Measurements from ENCODE around the gene U2AF1.
"Not testable (repeated sequence)": the region's sequence is repeated elsewhere in the genome, so short reads cannot be mapped to it uniquely, and the experiment has no call there.

Gene U2AF1

DNA sequence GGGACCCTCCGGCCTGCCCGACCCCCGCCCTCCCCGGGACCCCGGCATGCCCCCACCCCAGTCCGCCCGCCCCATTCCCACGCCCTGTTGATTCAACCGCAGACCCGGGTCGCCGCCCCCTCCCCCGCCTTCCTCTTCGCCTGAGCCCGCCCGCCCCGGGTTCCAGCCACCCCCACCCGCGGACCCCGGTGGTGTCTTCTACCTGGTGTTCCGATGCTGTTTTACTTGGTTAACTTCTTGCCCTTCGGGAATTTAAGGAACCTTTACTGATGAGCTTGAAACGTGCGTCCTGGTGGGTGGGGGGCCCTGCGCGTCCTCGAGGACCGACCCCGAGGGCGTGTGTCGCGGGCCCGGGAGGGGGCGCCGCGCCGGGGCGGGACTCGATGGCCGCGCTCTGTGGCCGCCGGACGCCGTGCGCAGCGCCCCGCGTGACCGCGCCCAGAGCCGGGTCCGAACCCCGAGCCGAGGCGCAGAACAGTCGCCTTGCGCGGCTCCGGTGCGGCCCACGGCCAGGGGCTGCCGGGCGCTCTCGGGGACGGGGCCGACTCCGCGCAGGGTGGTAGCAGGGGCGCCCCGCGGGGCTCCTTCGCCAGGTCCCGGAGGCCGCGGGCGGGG lies 31.2 kb downstream of the U2AF1 start:
- not testable (repeated sequence) for DNase-seq (ENCODE audit: low read depth)

DNA sequence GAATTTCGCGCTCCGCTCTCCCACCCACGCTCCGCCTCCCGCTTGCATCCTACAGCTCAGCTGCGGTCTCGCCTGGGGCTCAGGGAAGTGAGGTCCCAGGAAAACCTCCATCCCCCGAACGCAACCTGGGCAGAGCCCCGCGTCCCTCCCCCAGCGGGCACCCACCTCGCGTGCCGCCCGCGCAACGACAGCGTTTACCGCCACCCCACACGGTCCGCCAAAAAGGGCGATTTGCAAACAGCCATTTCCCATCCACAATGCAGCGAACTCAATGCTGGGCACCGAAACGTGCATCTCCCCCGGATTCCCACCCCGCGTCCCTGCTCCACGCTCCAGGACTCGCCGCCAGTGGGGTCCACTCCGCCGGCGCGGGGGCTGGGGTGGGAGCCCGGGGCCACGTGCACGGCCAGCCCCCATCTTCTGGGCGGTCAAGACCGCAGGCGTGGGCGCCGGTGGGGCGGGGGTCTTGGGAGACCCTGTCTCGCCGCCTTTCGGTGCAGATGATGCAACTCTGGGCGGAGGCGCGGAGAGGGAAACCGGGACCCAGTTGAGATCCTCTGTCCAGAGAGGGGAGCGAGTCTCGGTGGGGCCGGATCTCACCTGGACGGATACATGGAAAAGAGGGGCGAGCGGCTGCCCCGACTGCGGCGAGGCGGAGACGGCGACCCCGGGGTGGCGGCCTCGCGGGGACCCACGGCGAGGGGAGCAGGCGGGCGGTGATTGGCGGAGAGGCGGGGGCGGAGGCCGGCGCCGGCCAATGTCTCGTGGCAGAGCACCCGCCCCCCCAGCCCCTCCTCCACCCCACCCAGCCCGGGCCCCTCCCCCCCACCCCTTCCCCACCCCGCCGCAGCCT lies 32.0 kb downstream of the U2AF1 start, which contains the start of gene CBS:
CBS (minus strand) TSS at position 666 of the 853 bp plus-strand sequence. CDS start 3,642 bp downstream, outside the sequence.
- not testable (repeated sequence) for DNase-seq (ENCODE audit: low read depth)

DNA sequence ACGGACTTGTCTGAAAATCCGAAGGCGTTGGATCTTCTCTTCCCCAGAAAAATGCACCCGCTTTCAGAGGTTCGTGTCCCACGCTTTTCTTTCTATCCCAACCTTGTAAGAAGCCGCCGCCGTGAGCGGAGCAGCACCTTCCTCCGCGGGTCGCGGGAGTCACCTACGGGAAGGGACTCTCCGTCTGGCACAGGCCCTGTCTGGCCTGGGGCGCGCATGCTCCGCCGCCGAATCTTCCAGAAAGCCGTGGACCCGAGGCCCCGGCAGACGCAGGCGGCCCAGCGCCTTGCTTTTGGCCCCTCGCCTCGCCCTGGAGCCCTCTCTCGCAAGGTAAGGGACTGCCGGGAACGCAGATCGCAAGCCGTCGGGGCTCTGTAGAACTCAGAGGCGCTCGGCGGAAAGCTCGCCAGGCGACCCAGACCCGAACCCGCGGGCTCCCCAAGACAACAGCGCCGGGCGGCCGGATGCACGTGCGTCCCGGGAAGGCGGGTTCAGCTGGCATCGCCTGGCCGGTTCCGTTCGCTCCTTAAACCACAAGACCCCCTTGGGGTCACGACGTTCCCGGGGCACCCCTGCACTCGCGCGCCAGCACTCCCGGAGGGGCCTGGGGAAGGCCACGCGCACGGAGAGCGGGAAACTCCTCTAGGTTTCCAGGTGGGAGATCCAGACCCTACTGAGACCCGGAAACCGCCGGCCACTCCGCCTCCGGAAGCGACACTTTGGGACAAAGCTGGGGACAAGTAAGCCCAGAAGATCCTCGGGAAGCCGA lies 32.8 kb downstream of the U2AF1 start:
- DNase-seq (ENCODE audit: low read depth) = not testable (repeated sequence)

DNA sequence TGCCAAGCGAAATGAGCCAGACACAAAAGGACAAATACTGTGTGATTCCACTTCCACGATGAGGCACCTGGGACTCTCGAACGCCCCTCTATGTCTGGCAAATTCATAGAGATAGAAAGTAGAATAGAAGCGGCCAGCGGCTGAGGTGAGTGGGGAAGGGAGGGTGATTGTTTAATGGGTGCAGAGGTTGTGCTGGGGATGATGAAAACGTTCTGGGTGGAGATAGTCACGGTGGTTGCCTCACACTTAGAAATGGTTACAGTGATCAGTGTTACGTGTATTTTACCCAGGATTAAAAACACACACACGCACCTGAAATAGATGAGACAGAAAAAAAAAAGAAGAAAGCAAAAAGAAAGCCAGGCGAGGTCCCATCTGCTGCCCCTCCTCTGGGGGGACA lies 34.6 kb downstream of the U2AF1 start:
- not testable (repeated sequence) for DNase-seq (ENCODE audit: low read depth)

DNA sequence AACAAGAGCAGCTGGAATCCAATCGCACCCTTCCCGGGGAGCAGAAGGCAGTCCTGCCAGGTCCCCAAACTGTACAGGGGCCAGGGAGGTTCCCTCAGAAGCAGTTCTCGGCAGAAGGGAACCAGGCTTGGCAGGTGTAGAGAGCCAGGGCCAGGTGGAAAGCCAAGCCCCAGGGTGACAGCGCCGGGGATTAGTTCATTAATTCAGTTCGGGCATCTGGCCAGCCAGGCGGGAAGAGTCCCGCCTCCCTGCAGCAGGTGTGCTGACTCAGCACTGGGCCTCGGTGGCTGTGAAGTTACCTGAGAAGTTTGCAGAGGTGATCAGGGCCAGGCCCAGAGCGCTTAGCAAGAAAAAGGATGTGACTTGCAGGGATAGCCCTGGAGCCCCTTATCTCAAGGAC lies 37.7 kb downstream of the U2AF1 start:
- not testable (repeated sequence) for DNase-seq (ENCODE audit: low read depth)

DNA sequence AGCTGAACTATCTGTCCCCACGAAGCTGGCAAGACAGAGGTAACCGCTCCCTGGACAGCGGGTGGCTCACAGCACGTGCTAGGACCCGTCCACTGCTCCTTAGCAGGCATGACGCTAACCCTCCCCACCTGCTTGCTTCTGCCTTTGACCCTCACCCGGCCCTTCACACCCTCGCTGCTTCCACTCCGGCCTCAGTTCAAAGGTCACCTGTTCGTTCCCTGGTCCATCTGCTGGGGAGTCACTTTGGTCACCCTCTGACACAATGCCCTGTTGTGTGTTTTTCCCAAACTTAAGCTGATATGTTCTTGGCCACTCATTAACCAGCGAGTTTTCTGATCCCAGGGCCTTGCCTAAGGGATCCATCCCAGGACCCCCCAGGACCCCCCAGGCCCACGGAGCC lies 39.3 kb downstream of the U2AF1 start:
- not testable (repeated sequence) for DNase-seq (ENCODE audit: low read depth)

DNA sequence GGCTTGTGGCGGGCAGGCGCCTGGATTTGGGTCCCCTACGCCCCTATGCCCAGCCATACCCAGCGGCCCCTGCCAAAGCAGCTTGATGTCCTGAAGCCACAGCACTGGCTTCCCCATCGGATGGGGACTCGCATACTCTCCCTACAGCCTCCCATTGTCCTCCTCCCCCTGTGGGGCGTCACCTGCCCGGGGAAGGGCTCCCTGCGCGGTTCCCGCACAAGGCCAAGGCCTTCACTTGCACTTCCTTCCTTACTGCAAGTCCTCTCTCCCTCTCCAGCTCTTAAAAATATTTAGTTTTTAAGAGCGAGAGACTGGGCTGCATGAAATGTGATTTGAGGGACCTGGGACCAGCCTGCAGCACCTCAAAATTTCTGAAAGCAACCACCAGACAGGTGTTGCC lies 40.7 kb downstream of the U2AF1 start:
- DNase-seq (ENCODE audit: low read depth) = not testable (repeated sequence)

DNA sequence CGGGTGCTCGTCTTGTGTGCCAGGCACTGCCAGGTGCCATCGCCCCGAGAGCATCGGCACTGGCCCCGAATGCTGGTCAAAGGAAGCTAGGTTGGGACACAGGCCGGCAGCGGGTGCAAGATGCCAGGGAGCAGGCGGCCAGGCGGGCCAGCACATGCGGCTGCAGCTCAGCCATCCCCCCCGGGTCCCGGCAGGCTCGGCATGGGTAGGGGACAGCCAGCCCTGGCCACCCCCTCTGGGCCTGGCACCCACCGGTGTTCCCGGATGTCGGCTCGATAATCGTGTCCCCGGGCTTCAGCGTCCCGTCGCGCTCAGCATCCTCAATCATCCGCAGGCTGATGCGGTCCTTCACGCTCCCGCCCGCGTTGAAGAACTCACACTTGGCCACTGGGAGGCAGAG lies 41.4 kb downstream of the U2AF1 start:
- not testable (repeated sequence) for DNase-seq (ENCODE audit: low read depth)

DNA sequence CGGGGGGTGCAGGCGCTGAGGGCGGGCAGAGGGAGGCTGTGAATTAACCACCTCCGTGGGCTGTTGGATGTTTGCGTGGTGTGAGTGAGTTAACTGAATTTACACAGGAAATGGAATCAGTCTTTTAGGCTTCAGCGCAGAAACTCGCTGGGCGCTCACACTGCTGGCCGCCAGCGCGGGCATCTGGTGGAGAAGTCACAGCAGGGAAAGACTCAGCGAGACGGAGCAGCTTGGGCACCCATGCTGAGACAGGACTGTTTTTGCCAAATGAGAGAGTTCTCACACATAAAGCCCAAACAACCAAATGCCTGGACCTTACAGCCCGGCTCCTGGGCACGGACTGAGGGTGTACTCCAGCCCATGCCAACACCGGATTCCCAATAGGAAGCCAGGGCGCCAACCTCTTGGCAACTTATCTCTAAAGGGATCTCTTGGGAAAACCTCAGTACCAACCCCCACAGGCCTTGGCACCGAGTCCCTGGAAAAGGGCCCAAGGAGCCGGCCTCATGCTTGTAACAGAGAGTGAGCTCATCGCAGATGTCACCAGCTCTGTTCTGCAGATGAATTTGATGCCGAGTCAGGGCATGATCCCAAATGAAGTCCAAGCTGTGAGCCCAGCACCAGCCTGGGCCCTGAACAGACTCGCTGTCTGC lies 43.0 kb downstream of the U2AF1 start:
- DNase-seq (ENCODE audit: low read depth) = not testable (repeated sequence)

DNA sequence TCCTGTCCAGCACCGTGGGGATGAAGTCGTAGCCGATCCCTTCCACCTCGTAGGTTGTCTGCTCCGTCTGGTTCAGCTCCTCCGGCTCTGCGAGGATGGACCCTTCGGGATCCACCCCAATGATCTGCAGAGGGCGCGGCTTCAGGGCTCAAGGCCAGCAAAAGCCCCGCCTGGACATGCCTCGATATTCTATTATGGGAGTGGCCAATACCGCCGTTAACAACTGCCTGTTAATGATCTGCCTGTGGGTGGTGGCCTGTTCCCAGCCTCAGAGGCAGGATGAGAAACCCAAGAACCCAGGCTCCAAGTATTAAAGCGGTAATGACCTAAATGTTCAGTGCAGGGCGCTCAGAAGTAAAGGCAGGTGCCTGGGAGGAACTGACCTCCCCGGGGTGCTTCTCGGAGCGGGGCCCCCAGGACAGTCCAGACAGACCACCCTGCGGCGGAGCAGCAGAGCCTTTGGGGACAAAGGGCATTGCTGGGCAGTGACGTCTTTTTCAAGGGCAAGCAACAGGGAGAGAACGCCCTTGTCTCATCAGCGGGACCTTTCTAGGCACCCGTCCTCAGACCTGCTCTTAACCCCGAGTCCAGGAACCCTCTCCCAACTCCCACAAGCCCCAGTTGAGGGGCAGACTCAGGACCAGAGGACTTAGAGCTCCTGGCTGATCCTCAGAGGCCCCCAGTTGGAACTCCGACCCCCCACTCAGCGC lies 44.3 kb downstream of the U2AF1 start:
- DNase-seq (ENCODE audit: low read depth) = not testable (repeated sequence)

DNA sequence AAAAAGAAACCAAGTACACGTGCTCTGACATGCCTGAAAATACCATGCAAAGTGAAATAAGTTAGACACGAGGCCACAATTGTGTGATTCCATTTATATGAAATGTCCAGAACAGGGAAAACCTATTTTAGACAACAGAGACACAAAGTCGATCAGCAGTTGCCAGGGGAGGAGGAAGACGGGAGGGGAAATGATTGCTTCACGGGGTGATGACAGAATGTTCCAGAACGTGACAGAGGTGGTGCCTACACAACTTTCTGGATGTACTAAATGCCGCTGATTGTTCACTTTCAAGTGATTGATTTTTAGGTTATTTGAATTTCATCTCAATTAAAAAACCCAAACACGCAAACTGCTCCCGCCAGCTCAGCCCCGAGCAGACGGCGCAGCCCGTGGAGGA lies 54.3 kb downstream of the U2AF1 start:
- DNase-seq (ENCODE audit: low read depth) = not testable (repeated sequence)

DNA sequence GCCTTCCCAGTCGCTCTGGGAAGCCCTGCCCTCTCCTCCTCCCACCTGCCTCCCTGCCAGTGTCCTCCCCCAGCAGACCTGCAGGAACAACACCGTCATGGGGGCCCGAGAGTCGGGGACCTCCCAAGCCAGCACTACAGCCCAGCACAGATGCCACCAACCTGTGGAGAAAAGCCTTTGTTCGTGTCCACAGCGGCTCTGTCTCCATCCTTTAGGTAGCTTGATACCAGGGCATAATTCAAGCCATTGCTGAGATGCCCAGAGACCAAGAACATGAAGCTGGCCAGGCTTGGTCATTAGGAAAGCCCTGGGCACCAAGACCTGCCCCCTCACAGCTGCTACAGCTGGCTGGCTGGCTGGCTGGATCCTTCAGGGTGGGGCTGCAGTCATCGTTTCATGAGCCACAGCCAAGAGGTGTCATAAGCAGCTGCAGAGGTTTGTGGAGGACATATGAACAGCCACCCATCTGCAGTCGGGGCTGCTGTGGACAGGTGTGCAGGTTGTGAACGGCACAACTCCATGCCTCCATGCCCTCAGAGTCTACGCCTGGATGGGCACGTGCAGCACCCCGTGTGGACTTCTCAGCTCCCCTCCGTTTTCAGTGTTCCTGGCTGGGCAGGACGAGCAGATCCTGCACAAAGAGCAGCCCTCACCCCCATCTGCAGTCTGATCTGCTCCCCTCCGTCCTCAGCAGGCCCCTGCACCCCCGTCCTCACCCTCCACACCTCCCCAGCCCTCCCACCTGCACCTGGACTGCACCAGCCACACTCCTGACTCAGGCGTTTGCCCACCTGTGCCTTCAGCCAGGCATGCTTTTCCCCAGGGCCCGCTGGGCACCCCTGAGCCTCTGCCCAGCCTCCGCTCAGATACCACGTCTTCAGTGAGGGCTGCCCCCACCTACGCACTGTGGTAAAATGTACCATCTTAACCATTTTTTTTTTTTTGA lies 61.2 kb downstream of the U2AF1 start:
- DNase-seq (ENCODE audit: low read depth) = not testable (repeated sequence)

DNA sequence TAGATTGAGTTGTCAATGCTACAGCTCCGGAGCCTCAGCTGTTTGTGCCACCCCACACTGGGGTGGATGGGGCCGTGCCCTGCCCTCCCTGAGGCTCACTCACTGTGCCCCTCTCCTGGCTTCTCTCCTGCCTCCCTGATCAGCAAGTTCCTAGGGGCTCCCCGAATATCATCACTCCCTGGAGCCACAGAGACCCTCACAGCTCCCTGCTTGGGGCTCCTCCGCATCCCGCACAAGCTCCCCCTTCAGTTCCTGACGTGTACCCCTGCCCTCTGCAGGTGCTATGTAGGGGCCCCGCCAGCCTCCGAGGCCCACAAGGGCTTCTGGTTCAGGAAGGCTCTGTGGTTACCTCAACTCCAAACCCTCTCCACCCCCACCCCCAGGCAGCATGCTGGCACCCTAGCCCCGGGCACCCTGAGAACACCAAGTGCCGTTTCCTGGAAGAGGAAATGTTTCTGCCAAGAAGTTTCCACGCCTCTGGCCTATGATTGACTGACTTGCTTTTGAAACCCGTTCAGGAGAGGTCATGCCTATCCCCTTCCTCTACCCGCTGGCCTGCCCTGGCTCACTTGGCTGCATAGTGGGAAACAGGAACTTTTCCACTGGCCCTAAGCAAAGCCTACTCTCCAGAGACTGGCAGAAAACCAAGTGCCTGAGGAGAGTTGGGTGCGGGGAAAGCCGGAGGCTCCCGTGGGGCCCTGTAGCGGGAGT lies 62.0 kb downstream of the U2AF1 start:
- not testable (repeated sequence) for DNase-seq (ENCODE audit: low read depth)

DNA sequence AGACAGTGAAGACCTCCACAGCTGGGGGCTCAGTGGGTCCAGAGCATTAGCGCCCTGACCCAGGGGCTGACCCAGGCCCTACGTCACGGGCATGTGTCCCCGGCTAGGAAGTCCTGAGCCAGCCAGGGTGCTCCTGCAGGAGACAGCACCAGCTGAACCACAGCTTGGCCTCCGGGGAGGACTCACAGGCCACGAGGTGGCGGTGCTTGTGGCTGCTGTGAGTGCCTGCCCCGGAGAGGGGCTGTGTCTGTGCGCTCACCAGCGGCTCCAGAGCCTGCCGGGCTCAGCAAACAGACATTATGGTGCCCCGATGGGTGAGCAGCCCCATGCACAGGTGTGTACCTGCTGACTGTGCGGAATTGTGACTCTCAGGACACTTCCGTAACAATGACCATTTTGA lies 62.8 kb downstream of the U2AF1 start:
- not testable (repeated sequence) for DNase-seq (ENCODE audit: low read depth)

DNA sequence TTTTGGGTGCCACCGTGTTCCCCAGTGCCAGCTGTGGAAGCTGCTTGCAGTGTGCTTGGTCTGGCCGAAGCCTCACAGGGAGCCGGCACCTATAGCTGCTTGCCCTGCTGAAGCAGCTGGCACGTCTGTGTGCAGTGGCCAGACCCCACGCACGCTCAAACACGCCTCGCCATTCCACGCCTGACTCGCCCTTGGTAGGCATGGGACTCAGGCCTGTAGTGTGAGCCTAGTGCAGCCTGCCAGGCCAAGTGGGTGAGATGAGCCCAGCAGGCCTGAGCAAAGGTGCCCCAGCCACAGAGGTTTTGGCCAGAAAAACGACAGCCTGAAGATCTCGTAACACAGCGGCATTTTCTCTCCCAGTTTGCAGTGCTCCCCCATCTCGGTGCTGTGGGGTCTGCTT lies 64.1 kb downstream of the U2AF1 start:
- DNase-seq (ENCODE audit: low read depth) = not testable (repeated sequence)
